Stimulated activated CD4-positive, alpha-beta T cell treated with anti-CD3 and anti-CD28 coated beads, Interleukin-12 subunit alpha, Interleukin-12 subunit beta, amount 100 ng/mL, for 24 hours (primary cell): Measurements from ENCODE around the gene KRT32.
"Not testable (repeated sequence)": the region's sequence is repeated elsewhere in the genome, so short reads cannot be mapped to it uniquely, and the experiment has no call there.

Experiments
- DNase-seq, 2 experiments: peaks; one replicate each; pipeline ENCODE4 v3.0.0-alpha.2; 2020; ENCODE audit warnings: low read depth in 2 of 2

Gene KRT32

DNA sequence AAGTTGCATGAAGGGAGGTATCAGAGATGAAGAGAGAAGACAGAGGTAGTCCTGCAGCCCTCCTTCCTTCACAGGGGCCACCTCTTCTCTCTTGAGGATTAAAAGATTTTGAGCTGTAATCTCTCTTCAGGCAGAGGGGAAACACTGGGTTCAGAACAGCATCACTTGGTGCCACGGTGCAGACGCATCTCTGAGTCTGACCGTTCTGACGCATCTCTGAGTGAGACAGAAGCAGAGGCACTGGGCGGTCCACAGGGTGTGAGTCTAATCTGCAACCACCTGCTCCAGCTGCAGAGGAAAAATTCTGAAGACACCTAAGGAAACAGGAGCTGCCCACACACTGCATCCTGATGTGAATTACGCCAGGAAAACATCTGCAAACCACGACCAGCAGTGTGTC is 37.5 kb downstream of the KRT32 start:
- DNase-seq: no peak

DNA sequence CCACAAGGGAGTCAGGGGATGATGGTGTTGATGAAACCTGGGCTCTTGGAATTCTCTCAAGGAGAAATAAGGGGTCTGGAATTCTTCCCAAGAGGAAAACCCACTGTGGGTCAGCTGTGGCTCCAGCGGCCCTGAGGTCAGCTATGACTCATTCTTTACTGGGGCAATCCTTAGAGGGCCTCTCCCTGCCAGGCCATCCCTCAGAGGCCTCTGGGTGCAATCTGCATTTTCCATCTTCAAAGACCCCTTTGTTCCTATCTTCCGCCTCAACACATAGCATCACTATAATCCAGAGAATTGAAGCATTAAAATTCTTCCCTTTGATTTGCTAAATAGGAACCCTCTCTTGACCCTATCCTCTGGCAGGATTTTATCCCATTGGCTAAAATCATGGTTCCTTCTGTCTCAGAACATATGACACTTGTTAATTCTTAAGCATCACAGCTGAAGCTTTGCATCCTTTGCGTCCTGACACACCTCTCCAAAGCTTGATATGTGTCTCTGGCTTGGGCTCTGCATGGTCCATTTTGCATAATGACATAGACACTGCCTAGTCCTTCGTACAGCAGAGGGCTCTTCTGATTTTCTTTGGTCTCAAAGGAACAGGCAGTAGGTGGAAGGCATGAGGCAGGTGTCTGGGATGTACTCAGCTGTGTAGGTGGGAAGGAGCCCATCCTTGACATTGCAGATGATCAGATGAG is 38.4 kb downstream of the KRT32 start:
- no peak for DNase-seq

DNA sequence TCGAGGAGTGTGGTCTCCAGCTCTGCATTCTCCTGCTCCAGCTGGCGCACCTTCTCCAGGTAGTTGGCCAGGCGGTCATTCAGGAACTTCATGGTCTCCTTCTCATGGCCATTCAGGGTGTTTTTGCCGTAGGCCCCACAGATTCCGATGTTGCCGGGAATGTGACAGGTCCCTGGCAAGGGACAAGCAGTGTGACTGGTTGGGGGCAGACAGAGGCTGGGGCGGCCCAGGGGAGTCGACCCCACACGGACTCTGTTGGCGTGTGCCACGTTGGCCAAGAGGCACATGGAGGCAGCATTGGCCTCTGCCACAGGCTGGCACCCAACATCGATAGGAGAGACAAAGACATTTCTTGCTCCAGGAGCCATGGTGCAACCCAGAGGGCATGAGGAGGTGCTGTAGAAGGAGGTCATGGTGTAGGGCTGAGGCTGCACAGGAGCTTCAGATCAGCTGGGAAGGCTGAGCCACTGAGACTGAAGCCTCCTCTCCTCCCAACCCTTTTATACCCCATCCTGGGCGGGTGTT is 43.0 kb downstream of the KRT32 start, which contains the start of gene KRT37:
Gene KRT37, minus strand, starts transcription at position 475 of the 525 bp plus-strand sequence. Its CDS starts 62 bp downstream, at position 413.
- no peak for DNase-seq

DNA sequence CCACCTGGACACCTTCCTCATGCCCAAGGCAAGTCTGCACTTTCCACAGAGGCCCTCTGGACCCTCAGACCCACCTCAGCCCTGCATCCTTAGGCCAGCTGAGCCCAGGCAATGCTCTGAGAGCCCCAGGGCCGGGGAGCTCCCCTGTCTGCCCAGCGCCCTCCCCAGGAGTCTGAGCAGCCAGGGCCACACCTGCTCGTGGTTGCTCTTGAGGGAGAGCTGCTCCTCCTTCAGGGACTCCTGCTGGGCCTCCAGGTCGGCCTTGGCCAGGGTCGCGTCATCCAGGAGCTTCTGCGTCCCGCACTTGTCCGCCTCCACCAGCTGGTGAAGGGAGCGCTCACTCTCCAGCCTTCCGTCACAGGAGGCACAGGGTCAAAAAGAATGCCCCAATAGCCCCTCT is 44.6 kb downstream of the KRT32 start:
- DNase-seq: not testable (repeated sequence)

DNA sequence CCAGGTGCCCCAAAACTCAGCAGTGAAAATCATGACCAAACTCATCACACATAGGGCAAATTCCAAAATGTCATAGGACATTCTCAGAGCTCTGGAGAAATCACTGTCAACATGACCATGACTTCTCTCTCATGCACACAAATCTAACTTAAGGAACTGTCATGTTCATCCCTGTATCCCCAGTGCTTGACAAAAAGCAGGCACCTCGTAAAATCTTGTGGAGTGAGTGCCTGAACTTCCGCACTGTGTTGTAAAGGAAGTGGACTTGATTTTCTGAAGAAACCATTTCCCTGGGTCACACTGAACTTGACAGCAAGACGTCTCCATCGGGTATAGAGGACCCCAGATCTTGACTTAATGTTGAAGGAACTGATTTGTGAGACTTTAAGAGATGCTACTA is 45.6 kb downstream of the KRT32 start:
- no peak for DNase-seq

GRCh38 chr17:41421116-41421515 is 46.1 kb downstream of the KRT32 start:
- no peak for DNase-seq

- no peak for DNase-seq
Measured at GRCh38 chr17:41420134-41420533, 47.1 kb downstream of the KRT32 start.

DNA sequence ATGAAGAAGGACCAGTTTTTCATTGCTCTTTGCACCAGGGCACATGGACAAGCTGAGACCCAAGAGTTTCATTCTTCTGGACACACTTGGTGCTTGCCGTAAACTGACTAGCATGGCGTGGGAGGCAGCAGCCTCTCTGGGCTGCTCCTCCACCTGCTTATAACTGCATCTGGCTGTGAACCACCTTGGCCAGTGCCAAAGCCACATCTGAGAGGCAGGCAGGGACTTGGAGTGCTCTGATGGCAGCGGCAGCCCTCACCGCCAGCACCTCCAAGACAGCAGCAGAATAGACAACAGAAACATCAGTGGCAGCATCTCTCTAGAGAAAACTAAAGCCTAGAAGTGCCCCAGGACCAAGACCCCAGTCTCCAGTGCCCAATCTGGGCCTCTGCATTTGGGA is 47.5 kb downstream of the KRT32 start:
- DNase-seq: no peak

DNA sequence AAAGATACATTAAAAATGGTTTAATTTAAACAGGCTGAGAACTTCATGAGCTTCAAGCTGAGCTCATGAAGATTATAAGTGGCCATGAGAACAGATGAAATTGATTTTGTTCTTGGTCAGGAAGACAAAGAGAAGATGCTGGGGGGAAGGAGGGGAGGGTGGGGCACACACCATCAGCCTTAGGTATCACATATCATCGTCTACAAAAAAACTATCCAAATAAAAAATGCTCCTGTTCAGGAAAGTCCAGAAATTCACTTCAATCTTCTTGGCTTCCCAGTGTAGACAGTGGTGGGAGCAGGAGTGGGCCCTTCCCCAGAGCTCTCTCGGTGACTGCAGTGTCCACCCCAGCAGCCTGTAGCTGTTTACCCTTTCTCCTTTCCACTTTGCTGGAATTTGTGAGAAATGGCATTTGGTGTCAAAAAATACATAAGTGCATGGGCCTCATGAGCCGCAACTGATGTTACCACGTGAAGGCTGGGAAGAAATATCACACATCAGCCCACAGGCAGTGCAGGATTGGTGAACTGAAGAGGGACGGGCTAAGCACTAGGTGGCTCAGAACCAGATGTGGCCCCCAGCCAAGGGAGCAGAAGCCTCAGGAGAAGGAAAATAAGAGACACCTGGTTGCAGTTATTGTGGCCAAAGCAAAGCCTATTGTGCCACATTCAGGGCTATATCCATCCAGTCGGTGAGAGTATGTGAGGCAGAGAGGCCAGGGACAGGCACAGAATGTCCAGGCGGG is 48.9 kb downstream of the KRT32 start:
- DNase-seq: no peak

DNA sequence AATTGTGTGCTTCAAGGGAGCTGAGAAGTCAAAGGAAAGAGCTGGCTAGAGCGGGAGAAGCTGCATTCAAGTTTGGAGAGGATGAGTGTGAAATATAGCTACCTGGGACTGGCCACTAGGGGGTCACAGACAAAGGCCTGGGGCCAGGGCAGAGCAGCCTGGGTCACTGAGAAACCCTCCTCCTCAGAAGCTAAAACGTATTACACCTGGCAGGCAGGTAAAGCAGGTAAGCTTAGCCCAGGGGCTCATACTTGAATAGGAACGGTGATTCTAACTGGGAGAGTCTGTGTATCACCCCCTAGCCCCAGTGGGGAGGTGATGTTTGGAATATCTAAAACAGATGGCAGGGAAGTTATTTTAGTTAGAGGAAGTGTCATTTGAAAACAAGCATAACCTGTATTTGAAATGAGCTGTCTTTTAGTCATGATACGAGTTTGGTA is 49.6 kb downstream of the KRT32 start:
- no peak for DNase-seq

DNA sequence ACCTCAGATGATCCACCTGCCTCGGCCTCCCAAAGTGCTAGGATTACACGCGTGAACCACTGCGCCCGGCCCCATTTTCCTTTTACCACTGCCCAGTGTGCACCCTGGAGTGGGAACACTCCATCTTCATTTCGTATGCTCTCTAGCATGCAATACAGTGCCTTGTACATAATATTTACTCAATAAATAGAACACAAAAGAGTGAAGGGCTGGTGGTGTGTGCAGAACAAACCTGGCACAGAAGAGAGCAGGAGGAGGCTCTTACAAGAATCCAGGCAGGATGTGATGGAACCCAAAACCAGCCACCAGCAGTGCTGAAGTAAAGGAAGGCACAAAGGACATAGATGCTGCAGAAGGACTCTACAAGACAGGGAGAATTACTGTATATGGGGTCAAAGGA is 50.1 kb downstream of the KRT32 start:
- DNase-seq: no peak

GRCh38 chr17:41416479-41416878 is 50.7 kb downstream of the KRT32 start:
- no peak for DNase-seq

DNA sequence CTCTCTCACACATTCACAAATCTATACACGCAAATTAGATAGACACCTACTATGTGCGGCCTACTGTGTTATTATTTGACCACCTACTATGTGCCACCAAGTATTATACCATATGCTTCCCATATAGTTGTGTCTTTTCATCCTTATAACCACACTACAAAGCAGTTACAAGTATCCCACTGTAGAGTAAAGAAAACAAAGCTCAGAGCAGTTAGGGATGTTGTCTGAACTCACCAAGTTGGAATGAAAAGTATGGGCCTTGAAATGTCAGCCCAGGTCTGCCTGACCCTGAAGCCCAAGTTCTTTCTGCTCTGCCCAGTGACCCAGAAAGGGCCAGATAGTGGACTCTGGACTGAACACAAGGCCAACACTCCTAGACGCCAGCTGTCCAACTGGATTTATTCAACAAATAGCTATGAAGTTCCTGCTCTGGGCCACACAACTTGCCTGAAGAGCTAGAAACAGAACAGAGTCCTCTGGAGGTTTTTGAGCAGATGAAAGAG is 51.3 kb downstream of the KRT32 start:
- DNase-seq: no peak

- no peak for DNase-seq
Measured at GRCh38 chr17:41415411-41415810, 51.8 kb downstream of the KRT32 start.

DNA sequence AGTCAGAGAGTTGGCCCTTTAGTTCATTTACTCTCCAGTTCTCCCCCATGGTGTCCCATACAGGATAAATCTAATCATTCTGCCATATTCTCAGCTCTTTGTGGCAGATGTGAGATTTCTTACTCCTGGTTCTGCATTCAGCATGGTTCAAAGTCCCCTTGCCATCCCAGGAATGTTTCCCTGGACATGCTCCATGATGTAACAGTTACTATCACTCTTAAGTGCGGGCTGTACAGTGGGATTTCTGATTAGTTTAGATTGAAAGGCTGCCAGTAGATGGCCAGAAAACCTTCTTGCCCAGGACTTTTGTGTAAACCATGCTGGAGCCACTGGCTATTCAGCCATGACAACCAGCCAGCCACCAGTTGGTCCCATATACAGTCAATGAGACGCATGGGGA is 53.2 kb downstream of the KRT32 start:
- no peak for DNase-seq

DNA sequence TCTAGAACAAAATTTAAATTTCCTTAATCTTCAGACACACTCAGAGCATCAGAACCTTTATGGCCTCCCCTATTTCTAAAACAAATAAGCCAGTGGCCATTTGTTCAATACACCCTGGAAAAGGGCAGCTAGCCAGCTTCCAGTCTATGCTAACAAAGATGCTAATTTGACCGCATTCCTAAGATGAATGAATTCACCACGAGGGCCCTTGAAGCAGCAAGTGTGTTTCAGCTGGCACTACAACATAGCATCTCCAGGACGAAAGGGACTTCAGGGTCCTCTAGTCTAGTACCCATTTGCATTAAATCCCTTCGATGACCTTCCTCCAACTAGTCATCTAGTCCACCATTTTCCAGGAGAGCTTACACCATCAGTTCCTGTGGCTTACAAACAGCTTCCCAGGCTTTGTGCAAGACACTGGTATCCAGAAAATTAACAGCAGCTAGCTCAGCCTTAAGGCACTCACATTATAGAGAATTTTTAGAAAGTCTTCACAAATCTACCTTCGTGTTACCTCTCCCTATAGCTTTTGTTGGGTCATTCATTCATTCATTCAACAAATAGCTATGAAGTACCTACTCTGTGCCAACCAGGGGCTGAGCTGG is 53.7 kb downstream of the KRT32 start:
- no peak for DNase-seq

GRCh38 chr17:41411072-41411840 is 55.9 kb downstream of the KRT32 start:
- DNase-seq: no peak
